GM12878 (cell line): Measurements from ENCODE around the gene EYA4. TPM values are rescaled to one million over a fixed set of nuclear protein-coding genes. Genes with fewer than 3 reads are reported as not detected.

Experiments used
- ATAC-seq: fragments of 200-7000 bp; cut with Tn5 transposase; 3 replicates; pipeline ENCODE4 v1.9.1; 2020; ENCODE audit warnings: mild to moderate bottlenecking, moderate library complexity
- BruUV-seq: library from RNA; stranded (reverse); fragments of 400-500 nt; replicated peaks from 2 replicates; lab custom pipeline; 2021; lab: Mats Ljungman, UMichigan
- CTCF ChIA-PET: fragments of 300-600 bp; sonication (Branson Sonifier 250); formaldehyde crosslinking; extraction: SDS; loops from one replicate; lab custom pipeline; 2021; ENCODE audit warnings: inconsistent platforms; lab: Yijun Ruan, JAX
- POLR2A ChIA-PET: fragments of 350-600 bp; formaldehyde crosslinking; extraction: SDS; loops from one replicate; lab custom pipeline; 2021; ENCODE audit warnings: inconsistent platforms; lab: Charles Lee
- RAD21 ChIA-PET: fragments of 300-600 bp; sonication (Branson Sonifier 250); formaldehyde crosslinking; loops from one replicate; lab custom pipeline; 2023; ENCODE audit warnings: antibody characterized with exemption; ENCODE audit not compliant: unreplicated experiment; lab: Charles Lee
- SMC1A ChIA-PET: fragments of 300-600 bp; sonication (Branson Sonifier 250); formaldehyde crosslinking; loops from one replicate; lab custom pipeline; 2023; ENCODE audit not compliant: unreplicated experiment, uncharacterized antibody; lab: Charles Lee
- DNase-seq: peaks from one replicate; pipeline ENCODE4 v3.0.0-alpha.2; 2011; ENCODE audit warnings: low read depth, low spot score
- FAIRE-seq: peaks from 3 replicates; lab custom pipeline; 2011; peaks lifted over from hg19 to GRCh38; lab: Jason Lieb, UNC
- H2AFZ ChIP-seq: 2 replicates; pipeline ENCODE4 v1.6.0; 2011; ENCODE audit warnings: low read depth, low read length, control low read depth; ENCODE audit not compliant: control insufficient read depth
- H3K27ac ChIP-seq: 2 replicates; pipeline ENCODE4 v1.5.1; 2011; ENCODE audit warnings: control low read depth; ENCODE audit not compliant: control insufficient read depth, insufficient read depth
- H3K27me3 ChIP-seq, 2 experiments: replicated peaks in 1 of 2; 2 replicates each; pipeline versions ENCODE4 v1.6.0 to v1.6.1; 2011; ENCODE audit warnings: low read length in 1 of 2; ENCODE audit not compliant: control insufficient read depth in 2 of 2, insufficient read depth in 2 of 2
- H3K36me3 ChIP-seq, 2 experiments: 2 replicates each; pipeline ENCODE4 v1.5.1; 2011; ENCODE audit warnings: low read length in 1 of 2; ENCODE audit not compliant: control insufficient read depth in 2 of 2, insufficient read depth in 2 of 2
- H3K4me1 ChIP-seq: 2 replicates; pipeline ENCODE4 v1.6.1; 2011; ENCODE audit warnings: mild to moderate bottlenecking, low read length, moderate library complexity, mixed read lengths; ENCODE audit not compliant: control insufficient read depth, insufficient read depth
- H3K4me2 ChIP-seq: 2 replicates; pipeline ENCODE4 v1.6.0; 2011; ENCODE audit warnings: control low read depth; ENCODE audit not compliant: control insufficient read depth, insufficient read depth
- H3K4me3 ChIP-seq: fragments of 200-600 bp; sonication (generic); 2 replicates; pipeline ENCODE4 v1.5.1; 2016
- H3K79me2 ChIP-seq: 2 replicates; pipeline ENCODE4 v1.6.0; 2011; ENCODE audit warnings: low read length; ENCODE audit not compliant: control insufficient read depth, insufficient read depth
- H3K9ac ChIP-seq: 2 replicates; pipeline ENCODE4 v1.8.0; 2011; ENCODE audit warnings: low read length, control low read depth, mixed read lengths; ENCODE audit not compliant: control insufficient read depth, insufficient read depth
- H3K9me3 ChIP-seq: replicated peaks from 3 replicates; pipeline ENCODE4 v1.5.1; 2011; ENCODE audit warnings: mild to moderate bottlenecking, low read length; ENCODE audit not compliant: control insufficient read depth, insufficient read depth
- H4K20me1 ChIP-seq: 2 replicates; pipeline ENCODE4 v1.6.0; 2011; ENCODE audit not compliant: control insufficient read depth, insufficient read depth
- CHD1 ChIP-seq: IDR thresholded peaks from 2 replicates; pipeline ENCODE4 v1.6.1; 2012; ENCODE audit warnings: low read depth, low read length, improper control_type of control experiment
- IKZF1 ChIP-seq: fragments of 450-650 bp; conservative IDR thresholded peaks from 2 replicates; pipeline ENCODE4 v1.6.1; 2017; ENCODE audit warnings: antibody characterized with exemption, mild to moderate bottlenecking
- KAT2A ChIP-seq: conservative IDR thresholded peaks from 2 replicates; pipeline ENCODE4 v1.6.1; 2011; ENCODE audit warnings: low read depth, low read length; ENCODE audit not compliant: control insufficient read depth
- MXI1 ChIP-seq: fragments of 150-350 bp; IDR thresholded peaks from 2 replicates; pipeline ENCODE4 v1.6.1; 2011; ENCODE audit warnings: low read depth, mild to moderate bottlenecking, inconsistent platforms, low read length, improper control_type of control experiment
- SPI1 ChIP-seq: IDR thresholded peaks from 2 replicates; pipeline ENCODE4 v1.6.1; 2011; ENCODE audit warnings: low read depth, mild to moderate bottlenecking, low read length, moderate library complexity, borderline replicate concordance; ENCODE audit not compliant: insufficient read depth
- SUPT20H ChIP-seq: IDR thresholded peaks from 2 replicates; pipeline ENCODE4 v1.6.1; 2011; ENCODE audit warnings: low read depth, mild to moderate bottlenecking, low read length, moderate library complexity, borderline replicate concordance; ENCODE audit not compliant: control insufficient read depth
- SUZ12 ChIP-seq: fragments of 200-600 bp; sonication (generic); IDR thresholded peaks from one replicate; pipeline ENCODE4 v1.6.1; 2018; ENCODE audit warnings: antibody characterized with exemption, mild to moderate bottlenecking; ENCODE audit not compliant: unreplicated experiment
- ZZZ3 ChIP-seq: IDR thresholded peaks from 2 replicates; pipeline ENCODE4 v1.6.1; 2011; ENCODE audit warnings: low read depth; ENCODE audit not compliant: control insufficient read depth, insufficient read length
- WGBS: methylation state at CpG from one replicate; pipeline ENCODE4 v1.1.6; 2016; ENCODE audit warnings: low lambda C conversion rate; ENCODE audit not compliant: insufficient replicate concordance, insufficient coverage; ENCODE audit errors: missing lambda C conversion rate; 5-methylcytosine and 5-hydroxymethylcytosine counted together
- in situ Hi-C: fragments of 300-500 bp; cut with MboI; formaldehyde crosslinking; loops from 9 replicates; pipeline ENCODE4 v1.14.3; 2018; ENCODE audit warnings: mixed read lengths
- intact Hi-C: fragments of 100-400 bp; cut with micrococcal nuclease; formaldehyde crosslinking; loops from one replicate; pipeline ENCODE4 v1.14.2; 2022; ENCODE audit not compliant: unreplicated experiment
- polyA plus RNA-seq, 11 experiments: library from polyadenylated mRNA; depleted of rRNA in 4 of 11; unstranded in 6 of 11; stranded (reverse) in 5 of 11; fragments of >200 nt; fragmentation: Nextera tagmentation in 4 of 11; fragmentation: Illumina TruSeq in 1 of 11; extraction: Ambion mirVana in 4 of 11; extraction: Trizol in 1 of 11; gene quantifications; 1 replicate in 1 of 11; 2 replicates in 10 of 11; pipeline versions ENCODE4 v1.2.1 to v1.2.3, GENCODE V29; 2011 to 2016; ENCODE audit warnings: inconsistent platforms in 2 of 11, missing spikeins in 2 of 11, low read depth in 1 of 11
- total RNA-seq, 4 experiments: library from RNA; depleted of rRNA in 3 of 4; stranded (reverse); fragments of >200 nt in 3 of 4; fragmentation: Illumina TruSeq in 1 of 4; extraction: Trizol in 1 of 4; gene quantifications; 2 replicates each; pipeline versions ENCODE4 v1.2.1 to v1.2.3, GENCODE V29; 2013 to 2021
- TF ChIP-seq, protein P1 (sequence below): fragments of 450-650 bp; IDR thresholded peaks from 2 replicates; pipeline ENCODE4 v1.6.1; 2017; ENCODE audit warnings: mild to moderate bottlenecking, moderate library complexity

Gene EYA4
- total and polyA plus RNA-seq, 10 of the 15 experiments (the other 5 are each of a cell fraction or from before 2014, with no cell fraction given), result 0.02 TPM; not detected in 9

DNA sequence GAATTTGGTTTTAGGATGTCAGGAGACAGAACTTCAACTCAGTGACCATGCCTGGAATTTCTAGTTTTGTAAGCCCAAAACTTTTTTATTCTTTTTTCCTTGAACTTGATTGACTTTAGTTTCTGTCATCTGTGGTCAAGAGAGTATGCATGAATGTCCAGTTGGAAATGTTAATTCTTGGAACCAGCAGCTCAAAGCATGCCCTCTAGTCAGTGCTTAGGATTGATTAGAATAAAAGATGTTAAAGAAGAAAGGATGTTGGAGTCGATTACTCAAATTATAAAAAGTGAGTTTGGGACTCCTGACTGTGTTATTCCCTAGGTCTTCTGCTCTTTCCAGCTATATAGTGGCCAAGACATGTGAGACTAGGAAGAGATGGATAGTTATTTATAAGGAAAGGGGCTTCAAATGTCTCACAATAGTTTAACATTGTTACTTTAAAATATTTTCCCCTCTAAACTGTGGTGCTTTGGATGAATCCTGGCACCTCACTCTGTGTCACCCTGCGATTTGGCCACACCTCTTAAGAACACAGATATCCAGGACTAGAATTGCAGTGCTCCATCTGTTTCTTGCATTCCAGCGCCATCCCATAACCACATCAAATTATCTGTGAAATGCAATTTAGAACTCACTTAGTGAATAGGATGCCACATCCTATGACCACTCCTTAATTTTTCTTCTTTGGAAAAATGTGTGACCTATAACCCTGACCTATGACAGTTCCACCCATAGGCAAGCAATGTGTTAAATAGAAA lies 298.5 kb downstream of the EYA4 start:
- DNase-seq (no peak), FAIRE-seq (no peak), ATAC-seq (no peak)
- H3K4me2 ChIP-seq, result no peak overlapping the region
- ChIA-PET CTCF (no interaction called here), POLR2A (no interaction called here), RAD21 (no interaction called here), SMC1A (no interaction called here)
- no peaks in the 10 kb centered on the region for H4K20me1 ChIP-seq
- H3K79me2 ChIP-seq, result no peaks in the 10 kb centered on the region
- H3K9me3 ChIP-seq, result no peaks in the 10 kb centered on the region
- H2AFZ ChIP-seq, result no peak overlapping the region
- no peaks in the 10 kb centered on the region for H3K4me1 ChIP-seq
- H3K27ac ChIP-seq, result no peak overlapping the region
- no peaks in the 10 kb centered on the region for H3K36me3 ChIP-seq
- TF ChIP-seq KAT2A, result no peak
- TF ChIP-seq, protein P1, sequence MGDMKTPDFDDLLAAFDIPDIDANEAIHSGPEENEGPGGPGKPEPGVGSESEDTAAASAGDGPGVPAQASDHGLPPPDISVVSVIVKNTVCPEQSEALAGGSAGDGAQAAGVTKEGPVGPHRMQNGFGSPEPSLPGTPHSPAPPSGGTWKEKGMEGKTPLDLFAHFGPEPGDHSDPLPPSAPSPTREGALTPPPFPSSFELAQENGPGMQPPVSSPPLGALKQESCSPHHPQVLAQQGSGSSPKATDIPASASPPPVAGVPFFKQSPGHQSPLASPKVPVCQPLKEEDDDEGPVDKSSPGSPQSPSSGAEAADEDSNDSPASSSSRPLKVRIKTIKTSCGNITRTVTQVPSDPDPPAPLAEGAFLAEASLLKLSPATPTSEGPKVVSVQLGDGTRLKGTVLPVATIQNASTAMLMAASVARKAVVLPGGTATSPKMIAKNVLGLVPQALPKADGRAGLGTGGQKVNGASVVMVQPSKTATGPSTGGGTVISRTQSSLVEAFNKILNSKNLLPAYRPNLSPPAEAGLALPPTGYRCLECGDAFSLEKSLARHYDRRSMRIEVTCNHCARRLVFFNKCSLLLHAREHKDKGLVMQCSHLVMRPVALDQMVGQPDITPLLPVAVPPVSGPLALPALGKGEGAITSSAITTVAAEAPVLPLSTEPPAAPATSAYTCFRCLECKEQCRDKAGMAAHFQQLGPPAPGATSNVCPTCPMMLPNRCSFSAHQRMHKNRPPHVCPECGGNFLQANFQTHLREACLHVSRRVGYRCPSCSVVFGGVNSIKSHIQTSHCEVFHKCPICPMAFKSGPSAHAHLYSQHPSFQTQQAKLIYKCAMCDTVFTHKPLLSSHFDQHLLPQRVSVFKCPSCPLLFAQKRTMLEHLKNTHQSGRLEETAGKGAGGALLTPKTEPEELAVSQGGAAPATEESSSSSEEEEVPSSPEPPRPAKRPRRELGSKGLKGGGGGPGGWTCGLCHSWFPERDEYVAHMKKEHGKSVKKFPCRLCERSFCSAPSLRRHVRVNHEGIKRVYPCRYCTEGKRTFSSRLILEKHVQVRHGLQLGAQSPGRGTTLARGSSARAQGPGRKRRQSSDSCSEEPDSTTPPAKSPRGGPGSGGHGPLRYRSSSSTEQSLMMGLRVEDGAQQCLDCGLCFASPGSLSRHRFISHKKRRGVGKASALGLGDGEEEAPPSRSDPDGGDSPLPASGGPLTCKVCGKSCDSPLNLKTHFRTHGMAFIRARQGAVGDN, result no peak
- TF ChIP-seq MXI1, result no peak
- TF ChIP-seq CHD1, result no peak
- no peak for TF ChIP-seq SUZ12
- TF ChIP-seq SPI1, result no peak
- TF ChIP-seq SUPT20H, result no peak
- no peak for TF ChIP-seq IKZF1
- no peak for TF ChIP-seq ZZZ3
- H3K9ac ChIP-seq, result no peak overlapping the region
- no TSS peak for BruUV-seq
- 2% methylated on average over 3 of the region's 3 CpGs for WGBS
- H3K4me3 ChIP-seq, result no peak overlapping the region
- no peaks in the 10 kb centered on the region for H3K27me3 ChIP-seq
- in situ Hi-C loops, result no loop called here
- intact Hi-C loops, result no loop called here
